Gastroesophageal sphincter (tissue), 4 donors: Measurements from ENCODE around the gene SLC48A1. TPM values are rescaled to one million over a fixed set of nuclear protein-coding genes. Genes with fewer than 3 reads are reported as not detected.

Experiments
- ATAC-seq: fragments of 150-250 bp; one replicate; pipeline ENCODE4 v1.9.1; 2016; ENCODE audit warnings: mild to moderate bottlenecking, moderate library complexity
- H3K27ac ChIP-seq, 4 donors: fragments of 200-600 bp; sonication (generic) in 3 of 4; 1 replicate in 3 of 4; 2 replicates in 1 of 4; pipeline ENCODE4 v1.5.1; 2016 to 2019
- H3K27me3 ChIP-seq: fragments of 200-600 bp; sonication (generic); one replicate; pipeline ENCODE4 v1.5.1; 2019
- H3K36me3 ChIP-seq, 2 donors: fragments of 200-600 bp; sonication (generic); one replicate each; pipeline ENCODE4 v1.5.1; 2019; ENCODE audit warnings: control low read depth in 1 of 2
- H3K4me1 ChIP-seq, 3 donors: fragments of 200-600 bp; sonication (generic); 1 replicate in 2 of 3; 2 replicates in 1 of 3; pipeline ENCODE4 v1.5.1; 2016 to 2019; ENCODE audit warnings: control low read depth in 2 of 3
- H3K4me3 ChIP-seq, 2 donors: fragments of 200-600 bp; sonication (generic); one replicate each; pipeline ENCODE4 v1.5.1; 2019; ENCODE audit warnings: mild to moderate bottlenecking in 1 of 2, moderate library complexity in 1 of 2
- H3K9me3 ChIP-seq, 3 donors: fragments of 200-600 bp; sonication (generic); one replicate each; pipeline ENCODE4 v1.5.1; 2017 to 2019; ENCODE audit warnings: control low read depth in 2 of 3
- CTCF ChIP-seq, 4 experiments: fragments of 200-600 bp in 2 of 4; fragments of 450-650 bp in 2 of 4; sonication (generic) in 1 of 4; IDR thresholded peaks; one replicate each; pipeline ENCODE4 v1.5.1; 2017 to 2019; ENCODE audit warnings: antibody characterized with exemption in 4 of 4, mild to moderate bottlenecking in 2 of 4, moderate library complexity in 2 of 4
- EP300 ChIP-seq: sonication (generic); formaldehyde crosslinking; IDR thresholded peaks from one replicate; pipeline ENCODE4 v1.6.1; 2017; ENCODE audit warnings: antibody characterized with exemption, mild to moderate bottlenecking
- POLR2A ChIP-seq, 2 donors: fragments of 450-650 bp; IDR thresholded peaks; one replicate each; pipeline ENCODE4 v1.6.1; 2017; ENCODE audit warnings: antibody characterized with exemption in 2 of 2, mild to moderate bottlenecking in 2 of 2, moderate library complexity in 1 of 2
- POLR2AphosphoS5 ChIP-seq: sonication (generic); formaldehyde crosslinking; IDR thresholded peaks from one replicate; pipeline ENCODE4 v1.6.1; 2017; ENCODE audit warnings: antibody characterized with exemption
- WGBS, 2 donors: methylation state at CpG; one replicate each; pipeline ENCODE4 v1.1.5; 2018; ENCODE audit warnings: low coverage in 1 of 2; 5-methylcytosine and 5-hydroxymethylcytosine counted together
- total RNA-seq, 4 donors: library from RNA; depleted of rRNA; stranded (reverse); fragments of >200 nt; gene quantifications; one replicate each; pipeline ENCODE4 v1.1.0, GENCODE V29; 2016

SLC48A1 gene
- total RNA-seq, 4 donors from 2014 or later, result 40.7 to 66.8 (median 53.3) TPM

- H3K4me3 ChIP-seq, result no peak overlapping the region
- H3K27ac ChIP-seq, result no peak overlapping the region
- no peaks in the 10 kb centered on the region for H3K27me3 ChIP-seq
- no peaks in the 10 kb centered on the region for H3K36me3 ChIP-seq
- TF ChIP-seq POLR2AphosphoS5, result no peak
- no peak for TF ChIP-seq EP300
- TF ChIP-seq CTCF (IDR thresholded peaks at IDR 0.05), result no peak
- TF ChIP-seq POLR2A (IDR thresholded peaks at IDR 0.05), result no peak
- ATAC-seq, result no peak
- 20 to 57% methylated on average over 1 to 8 of the region's 8 CpGs for WGBS, 2 donors
- H3K9me3 ChIP-seq, result no peaks in the 10 kb centered on the region
- peaks cover 0 to 16% (median 7%) of the 10 kb centered on the region in 3 donors for H3K4me1 ChIP-seq
Measured at GRCh38 chr12:47730341-47730744, 42.7 kb upstream of the SLC48A1 start.

GRCh38 chr12:47731723-47732122, 41.3 kb upstream of the SLC48A1 start:
- Histone ChIP-seq H3K4me3 (no peak overlapping the region), H3K4me1 (peaks cover 11 to 30% (median 21%) of the 10 kb centered on the region in 3 donors), H3K27ac (no peak overlapping the region), H3K36me3 (no peaks in the 10 kb centered on the region), H3K9me3 (no peaks in the 10 kb centered on the region), H3K27me3 (no peaks in the 10 kb centered on the region)
- no peak for ATAC-seq
- WGBS, 2 donors, result 44 to 57% methylated on average over 2 to 4 of the region's 5 CpGs
- TF ChIP-seq CTCF (IDR thresholded peaks at IDR 0.05) (no peak), EP300 (no peak), POLR2AphosphoS5 (no peak), POLR2A (IDR thresholded peaks at IDR 0.05) (no peak)

GRCh38 chr12:47732504-47732903, 40.5 kb upstream of the SLC48A1 start:
- peaks cover 13 to 38% (median 29%) of the 10 kb centered on the region in 3 donors for H3K4me1 ChIP-seq
- WGBS, 2 donors, result 80% methylated on average over 1 of the region's 2 CpGs; no CpG with 5 or more reads in 1 of the 2 donors
- no peaks in the 10 kb centered on the region for H3K27me3 ChIP-seq
- H3K4me3 ChIP-seq, result no peak overlapping the region
- ATAC-seq, result no peak
- no peaks in the 10 kb centered on the region for H3K36me3 ChIP-seq
- no peaks in the 10 kb centered on the region for H3K9me3 ChIP-seq
- TF ChIP-seq EP300 (no peak), CTCF (IDR thresholded peaks at IDR 0.05) (no peak), POLR2AphosphoS5 (no peak), POLR2A (IDR thresholded peaks at IDR 0.05) (no peak)
- H3K27ac ChIP-seq, result no peak overlapping the region

- H3K4me1 ChIP-seq, result peaks cover 13 to 44% (median 35%) of the 10 kb centered on the region in 3 donors
- no peaks in the 10 kb centered on the region for H3K36me3 ChIP-seq
- whole genome bisulfite sequencing, 2 donors, result 80 to 93% methylated on average over 1 to 3 of the region's 4 CpGs
- no peak for ATAC-seq
- no peak overlapping the region for H3K4me3 ChIP-seq
- no peaks in the 10 kb centered on the region for H3K27me3 ChIP-seq
- TF ChIP-seq CTCF (IDR thresholded peaks at IDR 0.05), result no peak
- no peak for TF ChIP-seq POLR2A (IDR thresholded peaks at IDR 0.05)
- TF ChIP-seq POLR2AphosphoS5, result no peak
- no peak for TF ChIP-seq EP300
- H3K9me3 ChIP-seq, result no peaks in the 10 kb centered on the region
- H3K27ac ChIP-seq, result no peak overlapping the region
Measured at GRCh38 chr12:47733142-47733541, 39.9 kb upstream of the SLC48A1 start.

GRCh38 chr12:47734725-47735480, 38.1 kb upstream of the SLC48A1 start:
- no peak for ATAC-seq
- Histone ChIP-seq H3K4me1 (peaks cover 13 to 60% (median 37%) of the 10 kb centered on the region in 3 donors), H3K4me3 (no peak overlapping the region), H3K9me3 (no peaks in the 10 kb centered on the region), H3K27me3 (no peaks in the 10 kb centered on the region), H3K36me3 (no peaks in the 10 kb centered on the region), H3K27ac (peak overlapping the region in 3 of 4 donors; percentile 79 to 87 (median 84))
- WGBS, 2 donors, result 60 to 100% methylated on average over 1 to 2 of the region's 12 CpGs
- no peak for TF ChIP-seq EP300
